IgD-negative memory B cell (primary cell): ENCODE results near the gene COL18A1. TPM values are rescaled to one million over a fixed set of nuclear protein-coding genes. Genes with fewer than 3 reads are reported as not detected.
A peak's percentile ranks its signal among the peaks of the same experiment; 100 is the strongest.

ENCODE experiments used
- H3K27ac Mint-ChIP-seq, 3 donors: one replicate each; pipeline ENCODE4 v1.8.0; 2020 to 2022; ENCODE audit warnings: mild to moderate bottlenecking in 3 of 3, mixed read lengths in 3 of 3, moderate library complexity in 1 of 3
- H3K27me3 Mint-ChIP-seq: one replicate; pipeline ENCODE4 v1.8.0; 2021; ENCODE audit warnings: mixed read lengths
- H3K36me3 Mint-ChIP-seq: one replicate; pipeline ENCODE4 v1.8.0; 2020; ENCODE audit warnings: mild to moderate bottlenecking, mixed read lengths
- H3K4me1 Mint-ChIP-seq, 3 donors: one replicate each; pipeline ENCODE4 v1.8.0; 2020 to 2022; ENCODE audit warnings: mixed read lengths in 3 of 3, mild to moderate bottlenecking in 1 of 3
- H3K4me3 Mint-ChIP-seq, 4 donors: one replicate each; pipeline ENCODE4 v1.8.0; 2020 to 2022; ENCODE audit warnings: mild to moderate bottlenecking in 4 of 4, mixed read lengths in 4 of 4, moderate library complexity in 3 of 4
- H3K9me3 Mint-ChIP-seq, 3 donors: one replicate each; pipeline ENCODE4 v1.8.0; 2020 to 2021; ENCODE audit warnings: mixed read lengths in 3 of 3, mild to moderate bottlenecking in 1 of 3
- polyA plus RNA-seq: library from polyadenylated mRNA; unstranded; fragments of 300-500 nt; fragmentation: Illumina TruSeq; gene quantifications from one replicate; pipeline ENCODE4 v1.2.3, GENCODE V29; 2021

The COL18A1 gene
- polyA plus RNA-seq, 1 donor from 2014 or later: 4.0 TPM

DNA sequence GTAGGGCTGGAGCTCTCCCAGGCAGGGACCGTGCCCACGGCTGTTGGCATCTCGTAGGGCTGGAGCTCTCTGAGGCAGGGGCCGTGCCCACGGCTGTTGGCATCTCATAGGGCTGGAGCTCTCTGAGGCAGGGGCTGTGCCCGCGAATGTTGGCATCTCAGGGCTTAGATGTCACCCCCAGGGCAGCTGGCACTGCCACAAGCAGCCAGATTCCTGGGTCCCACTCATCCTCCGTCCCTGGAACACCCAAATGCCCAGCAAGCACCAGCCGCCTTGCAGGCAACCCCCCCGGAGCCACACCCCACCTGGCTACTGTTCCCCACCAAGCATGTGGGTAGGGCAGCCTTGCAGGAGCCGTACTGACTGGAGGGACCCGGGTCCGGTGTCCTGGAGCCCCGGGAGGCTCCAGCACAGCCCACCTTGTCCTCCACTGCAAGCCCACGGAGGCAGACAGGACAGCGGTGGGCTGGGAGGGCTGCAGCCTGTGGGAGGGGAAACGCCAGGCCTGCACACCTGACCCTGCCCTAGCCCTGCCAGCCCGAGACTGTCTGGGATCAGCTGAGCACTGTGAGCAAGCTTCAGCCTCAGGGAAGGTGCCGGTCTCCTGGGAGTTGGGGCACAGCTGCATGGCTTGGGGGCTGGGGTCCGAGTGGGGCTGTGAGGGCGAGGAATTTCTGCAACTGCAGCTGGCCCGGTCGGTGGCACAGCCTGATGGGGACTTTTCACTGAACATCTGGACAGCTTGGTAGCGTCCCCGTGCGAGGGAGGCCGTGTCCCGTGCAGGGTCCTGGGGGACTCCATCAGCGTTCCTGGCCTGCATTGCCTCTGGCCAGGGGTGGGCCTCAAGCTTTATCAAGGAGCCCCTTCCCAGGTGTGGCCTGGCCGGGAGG, 53.6 kb downstream of the COL18A1 start:
- H3K36me3 Mint-ChIP-seq: peaks cover 2% of the 10 kb centered on the region
- H3K4me3 Mint-ChIP-seq: peak overlapping the region in 1 of 4 donors; percentile 28
- peaks cover 0 to 2% (median 0%) of the 10 kb centered on the region in 3 donors for H3K4me1 Mint-ChIP-seq
- peaks cover 2% of the 10 kb centered on the region for H3K27me3 Mint-ChIP-seq
- peaks cover 6 to 16% (median 15%) of the 10 kb centered on the region in 3 donors for H3K9me3 Mint-ChIP-seq
- no peak overlapping the region for H3K27ac Mint-ChIP-seq

DNA sequence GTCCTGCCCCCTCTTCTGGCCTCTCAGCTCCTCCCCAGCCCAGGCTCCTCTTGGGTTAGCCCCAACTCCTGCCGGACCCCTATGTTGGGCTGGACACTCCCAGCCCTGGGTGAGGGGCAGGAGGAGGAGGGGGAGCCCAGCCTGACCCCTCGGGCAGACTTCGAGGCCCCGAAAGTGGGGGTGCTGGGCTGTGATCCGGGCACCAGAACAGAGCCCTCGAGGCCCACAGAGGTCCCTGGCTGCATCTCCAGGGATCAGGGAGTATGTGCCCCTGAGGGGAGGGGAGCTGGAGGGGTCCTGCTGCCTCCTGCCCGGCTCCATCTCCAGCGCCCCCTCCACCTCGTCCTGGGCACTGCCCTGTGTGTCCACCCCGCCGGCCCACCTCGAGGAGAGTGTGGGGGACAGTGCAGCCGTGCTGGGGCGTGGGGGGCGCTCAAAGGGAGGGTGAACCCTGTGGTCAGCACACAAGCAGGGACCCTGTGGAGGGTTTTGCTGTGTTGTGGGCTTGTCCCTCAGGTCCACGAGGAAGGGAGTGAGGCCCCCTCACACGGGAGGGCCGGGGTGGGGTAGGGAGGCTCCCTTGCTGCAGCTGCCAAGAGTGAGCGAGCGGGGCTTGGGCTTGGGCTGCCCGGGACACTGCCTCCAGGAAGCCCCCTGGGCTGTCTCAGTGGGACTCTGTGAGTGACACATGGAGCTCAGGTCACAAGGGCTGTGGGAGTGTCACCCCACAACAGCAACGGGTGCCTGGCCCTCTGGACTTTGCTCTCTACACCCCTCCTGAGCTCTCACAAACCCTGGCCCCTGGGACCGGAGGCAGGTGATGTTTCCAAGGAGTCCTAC, 54.4 kb downstream of the COL18A1 start:
- H3K27me3 Mint-ChIP-seq: peaks cover 2% of the 10 kb centered on the region
- no peak overlapping the region for H3K4me3 Mint-ChIP-seq
- H3K9me3 Mint-ChIP-seq: peaks cover 6 to 16% (median 15%) of the 10 kb centered on the region in 3 donors
- H3K4me1 Mint-ChIP-seq: peaks cover 0 to 4% (median 0%) of the 10 kb centered on the region in 3 donors
- H3K27ac Mint-ChIP-seq: no peak overlapping the region
- H3K36me3 Mint-ChIP-seq: peaks cover 4% of the 10 kb centered on the region

DNA sequence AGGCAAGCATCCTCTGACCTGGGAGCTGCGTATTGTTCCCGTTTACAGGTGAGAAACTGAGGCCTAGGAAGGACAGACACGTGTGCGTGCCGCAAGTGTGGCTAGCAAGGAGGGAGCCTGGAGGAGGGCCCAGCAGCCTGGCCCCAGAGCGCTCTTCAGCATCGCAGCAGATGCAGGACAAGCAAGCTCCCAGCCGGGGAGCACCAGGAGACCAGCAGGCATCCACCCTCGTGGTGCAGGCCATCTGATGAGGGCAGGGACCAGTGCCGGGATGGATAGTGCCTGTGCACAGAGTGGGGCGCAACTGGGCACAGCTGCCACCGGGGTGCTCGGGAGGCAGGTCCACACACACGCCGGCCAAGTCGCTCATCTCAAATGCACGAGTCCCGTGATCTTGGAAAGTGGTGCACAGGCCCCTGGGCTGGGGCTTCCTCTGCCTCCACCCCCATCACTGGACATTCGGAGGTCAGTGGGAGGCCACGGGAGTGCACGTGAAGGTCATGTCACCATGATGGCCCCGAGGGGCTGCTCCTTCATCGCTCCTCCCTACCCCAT, 55.1 kb downstream of the COL18A1 start:
- Mint-ChIP-seq H3K4me3 (no peak overlapping the region), H3K4me1 (peaks cover 6 to 10% (median 6%) of the 10 kb centered on the region in 3 donors), H3K27ac (no peak overlapping the region), H3K36me3 (peaks cover 4% of the 10 kb centered on the region), H3K9me3 (peaks cover 6 to 16% (median 15%) of the 10 kb centered on the region in 3 donors), H3K27me3 (peaks cover 8% of the 10 kb centered on the region)

DNA sequence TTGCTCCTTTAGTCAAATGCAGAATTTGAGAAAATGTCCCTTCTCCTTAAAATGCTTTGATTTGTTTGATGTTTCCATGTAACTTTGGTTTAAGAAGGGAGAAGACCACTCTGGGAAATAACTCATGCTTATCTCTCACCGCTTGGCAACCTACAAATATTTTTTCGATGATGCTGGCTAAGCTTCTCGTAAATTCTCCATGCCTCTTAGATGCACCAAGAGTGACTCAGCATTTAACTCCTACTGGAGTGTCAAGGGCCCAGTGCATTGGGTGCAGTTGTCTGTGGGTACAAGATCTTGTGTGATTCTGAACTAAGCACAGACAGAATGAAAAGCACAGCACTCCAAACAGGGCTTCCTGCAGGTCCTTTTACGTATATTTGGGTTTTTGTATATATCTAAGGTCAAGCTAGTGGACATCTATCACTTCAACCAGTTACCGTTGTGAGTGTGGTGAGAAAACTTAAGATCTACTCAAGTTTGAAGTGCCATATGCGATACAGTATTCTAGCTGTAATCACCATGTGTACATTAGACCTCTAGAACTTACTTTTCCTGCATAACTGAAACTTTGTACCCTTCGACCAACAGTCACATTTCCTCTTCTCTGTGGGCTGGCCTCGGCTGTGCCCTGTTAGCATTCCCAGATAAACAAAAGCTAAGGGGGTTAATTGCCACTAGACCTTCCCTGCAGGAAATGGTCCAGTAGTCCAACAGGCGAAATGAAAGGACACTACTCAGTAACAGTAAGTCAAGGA, 55.8 kb downstream of the COL18A1 start:
- H3K27ac Mint-ChIP-seq: no peak overlapping the region
- H3K4me3 Mint-ChIP-seq: no peak overlapping the region
- peaks cover 10 to 13% (median 10%) of the 10 kb centered on the region in 3 donors for H3K4me1 Mint-ChIP-seq
- peaks cover 14% of the 10 kb centered on the region for H3K27me3 Mint-ChIP-seq
- peaks cover 6 to 16% (median 15%) of the 10 kb centered on the region in 3 donors for H3K9me3 Mint-ChIP-seq
- H3K36me3 Mint-ChIP-seq: peaks cover 4% of the 10 kb centered on the region

DNA sequence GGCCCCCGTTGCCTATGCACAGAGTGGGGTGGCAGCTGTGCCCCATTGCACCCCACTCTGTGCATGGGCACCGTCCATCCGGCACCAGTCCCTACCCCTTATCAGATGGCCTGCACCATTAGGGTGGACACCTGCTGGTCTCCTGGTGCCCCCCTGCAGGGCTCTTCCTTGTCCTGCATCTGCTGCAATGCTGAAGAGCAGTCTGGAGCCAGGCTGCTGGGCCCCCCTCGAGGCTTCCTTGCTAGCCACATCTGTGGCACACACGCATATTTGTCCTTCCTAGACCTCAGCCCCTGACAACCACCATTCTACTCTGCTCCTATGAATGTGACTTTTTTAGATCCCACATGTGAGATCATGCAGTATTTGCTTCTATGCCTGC, 56.4 kb downstream of the COL18A1 start:
- H3K4me3 Mint-ChIP-seq: peak overlapping the region in 1 of 4 donors; percentile 13
- H3K4me1 Mint-ChIP-seq: peaks cover 10 to 15% (median 10%) of the 10 kb centered on the region in 3 donors
- H3K27me3 Mint-ChIP-seq: peaks cover 19% of the 10 kb centered on the region
- H3K36me3 Mint-ChIP-seq: peaks cover 4% of the 10 kb centered on the region
- peaks cover 6 to 16% (median 15%) of the 10 kb centered on the region in 3 donors for H3K9me3 Mint-ChIP-seq
- H3K27ac Mint-ChIP-seq: no peak overlapping the region

DNA sequence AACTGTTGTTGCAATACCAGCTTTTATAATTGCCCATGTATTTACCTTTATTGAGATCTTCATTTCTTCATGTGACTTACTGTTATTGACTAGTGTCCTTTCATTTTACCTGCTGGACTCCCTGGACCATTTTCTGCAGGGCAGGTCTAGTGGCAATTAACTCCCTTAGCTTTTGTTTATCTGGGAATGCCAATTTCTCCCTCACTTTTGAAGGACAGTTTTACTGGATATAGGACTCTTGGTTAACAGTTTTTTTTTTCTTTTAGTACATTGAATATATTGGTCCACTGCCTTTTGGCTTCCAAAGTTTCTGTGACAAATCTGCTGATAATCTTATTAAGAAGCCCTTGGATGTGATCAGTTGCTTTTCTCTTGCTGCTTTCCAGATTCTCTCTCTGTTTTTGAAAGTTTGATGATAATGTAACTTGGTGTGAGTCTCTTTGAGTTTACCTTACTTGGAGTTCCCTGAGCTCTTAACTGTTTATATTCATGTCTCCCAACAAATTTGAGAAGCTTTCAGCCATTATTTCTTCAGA, 56.9 kb downstream of the COL18A1 start:
- Mint-ChIP-seq H3K4me1 (peaks cover 10 to 15% (median 10%) of the 10 kb centered on the region in 3 donors), H3K9me3 (peaks cover 6 to 16% (median 15%) of the 10 kb centered on the region in 3 donors), H3K4me3 (peak overlapping the region in 2 of 4 donors; percentile 13 to 56), H3K27ac (no peak overlapping the region), H3K36me3 (peaks cover 4% of the 10 kb centered on the region), H3K27me3 (peaks cover 20% of the 10 kb centered on the region)

DNA sequence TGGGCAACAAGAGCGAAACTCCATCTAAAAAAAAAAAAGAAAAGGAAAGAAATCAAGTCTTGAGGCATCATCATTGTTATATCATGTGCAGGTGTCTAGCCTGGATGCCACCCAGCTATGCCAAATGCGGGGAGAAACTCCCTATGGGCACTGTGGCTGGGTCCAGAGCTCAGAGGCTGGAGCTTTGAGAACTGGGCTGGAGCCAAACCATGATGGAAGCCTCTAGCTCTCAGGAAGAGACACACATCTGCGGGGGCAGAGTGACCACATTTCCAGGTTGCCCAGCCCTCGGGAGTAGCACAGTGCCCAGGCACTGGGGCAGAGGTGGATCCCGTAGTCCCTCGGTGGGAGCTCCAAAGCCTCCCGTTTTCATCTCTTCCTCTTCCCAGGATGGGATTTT, 58.9 kb downstream of the COL18A1 start:
- Mint-ChIP-seq H3K4me3 (peak overlapping the region in 2 of 4 donors; percentile 75 to 94), H3K27me3 (peaks cover 21% of the 10 kb centered on the region), H3K36me3 (peaks cover 4% of the 10 kb centered on the region), H3K27ac (peak overlapping the region in 2 of 3 donors; percentile 79 to 96), H3K4me1 (peaks cover 10 to 15% (median 10%) of the 10 kb centered on the region in 3 donors), H3K9me3 (peaks cover 6 to 16% (median 15%) of the 10 kb centered on the region in 3 donors)

DNA sequence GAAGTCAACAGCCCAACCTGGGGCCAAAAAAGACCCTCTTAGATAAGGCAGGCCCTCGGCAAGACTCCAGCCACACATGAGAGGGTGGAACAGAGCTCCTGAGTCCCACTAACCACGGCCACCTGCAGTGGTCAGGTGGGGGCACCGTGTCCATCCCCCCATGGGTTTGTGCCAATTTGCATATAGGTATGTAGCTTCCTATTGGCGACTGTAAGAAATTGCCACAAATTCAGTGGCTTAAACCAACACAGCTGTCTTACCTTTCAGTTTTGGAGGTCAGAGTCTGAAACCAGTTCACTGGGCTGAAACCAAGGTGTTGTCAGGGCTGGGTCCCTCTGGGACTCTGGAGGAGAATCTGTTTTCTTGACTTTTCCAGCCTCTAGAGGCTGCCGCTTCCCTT, 59.3 kb downstream of the COL18A1 start:
- H3K4me3 Mint-ChIP-seq: peak overlapping the region; percentile 75 to 94 (median 85)
- H3K9me3 Mint-ChIP-seq: peaks cover 6 to 16% (median 15%) of the 10 kb centered on the region in 3 donors
- peak overlapping the region; percentile 59 to 96 (median 79) for H3K27ac Mint-ChIP-seq
- H3K4me1 Mint-ChIP-seq: peaks cover 10 to 15% (median 10%) of the 10 kb centered on the region in 3 donors
- peaks cover 21% of the 10 kb centered on the region for H3K27me3 Mint-ChIP-seq
- H3K36me3 Mint-ChIP-seq: peaks cover 4% of the 10 kb centered on the region

DNA sequence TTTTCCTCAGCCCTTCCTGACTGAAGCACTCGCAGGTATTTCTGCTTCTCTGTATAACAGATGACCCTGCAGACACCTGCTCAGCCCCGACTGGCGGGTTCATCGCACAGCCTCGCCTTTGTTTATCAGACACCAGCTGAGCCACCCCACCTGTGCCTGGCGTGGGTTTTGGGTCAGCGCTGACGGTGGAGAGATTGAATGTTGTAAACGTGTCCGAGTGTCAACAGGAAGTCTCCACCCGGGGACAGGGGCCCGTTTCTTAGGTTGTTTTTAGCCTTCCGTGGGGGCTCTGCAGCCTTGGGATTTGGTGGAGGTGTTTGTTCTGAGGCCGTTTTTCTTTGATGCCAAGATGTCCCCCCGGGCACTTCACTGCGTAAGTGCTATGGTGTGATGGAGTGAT, 60.1 kb downstream of the COL18A1 start:
- peaks cover 4% of the 10 kb centered on the region for H3K36me3 Mint-ChIP-seq
- peak overlapping the region; percentile 78 to 94 (median 85) for H3K4me3 Mint-ChIP-seq
- peaks cover 6 to 16% (median 15%) of the 10 kb centered on the region in 3 donors for H3K9me3 Mint-ChIP-seq
- peaks cover 11 to 17% (median 12%) of the 10 kb centered on the region in 3 donors for H3K4me1 Mint-ChIP-seq
- peaks cover 21% of the 10 kb centered on the region for H3K27me3 Mint-ChIP-seq
- H3K27ac Mint-ChIP-seq: peak overlapping the region; percentile 79 to 96 (median 88)

DNA sequence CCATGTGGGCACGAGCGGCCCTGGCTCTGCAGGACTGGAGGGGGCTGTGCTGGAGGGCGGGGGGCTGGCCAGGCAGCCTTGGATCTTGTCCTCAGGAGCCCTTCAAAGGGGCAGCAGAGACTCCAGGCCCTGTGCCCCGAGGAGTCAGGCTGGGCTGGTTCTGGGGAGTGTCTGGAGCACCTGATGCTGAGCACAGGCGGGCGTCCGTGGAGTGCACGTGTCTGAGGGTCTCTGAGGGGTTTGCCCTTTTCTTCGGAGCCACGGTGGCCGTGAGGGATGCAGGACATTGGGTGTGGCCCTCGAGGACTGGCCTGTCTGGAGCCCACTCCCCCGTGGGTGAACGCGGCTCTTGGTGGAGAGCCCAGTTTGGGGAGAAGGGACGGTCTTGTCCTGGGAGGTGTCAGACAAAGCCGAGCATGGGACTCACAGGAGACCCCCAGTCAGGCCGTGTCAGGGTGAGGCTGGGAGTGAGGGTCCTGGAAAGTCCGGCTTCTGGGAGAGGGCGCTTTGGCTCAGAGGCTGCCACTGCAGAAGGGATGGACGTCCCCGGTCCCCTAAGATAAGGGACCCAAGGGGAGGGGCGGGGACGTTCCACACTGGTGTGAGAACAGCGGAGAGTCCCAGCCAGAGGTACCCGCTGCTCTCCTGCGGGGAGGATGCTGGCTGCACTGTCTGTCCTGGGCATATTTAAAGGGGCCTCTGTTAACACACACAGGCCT, 60.8 kb downstream of the COL18A1 start:
- Mint-ChIP-seq H3K4me1 (peaks cover 12 to 18% (median 15%) of the 10 kb centered on the region in 3 donors), H3K4me3 (peak overlapping the region; percentile 78 to 94 (median 85)), H3K36me3 (peaks cover 4% of the 10 kb centered on the region), H3K9me3 (peaks cover 6 to 16% (median 15%) of the 10 kb centered on the region in 3 donors), H3K27ac (peak overlapping the region; percentile 79 to 96 (median 88)), H3K27me3 (peaks cover 21% of the 10 kb centered on the region)

DNA sequence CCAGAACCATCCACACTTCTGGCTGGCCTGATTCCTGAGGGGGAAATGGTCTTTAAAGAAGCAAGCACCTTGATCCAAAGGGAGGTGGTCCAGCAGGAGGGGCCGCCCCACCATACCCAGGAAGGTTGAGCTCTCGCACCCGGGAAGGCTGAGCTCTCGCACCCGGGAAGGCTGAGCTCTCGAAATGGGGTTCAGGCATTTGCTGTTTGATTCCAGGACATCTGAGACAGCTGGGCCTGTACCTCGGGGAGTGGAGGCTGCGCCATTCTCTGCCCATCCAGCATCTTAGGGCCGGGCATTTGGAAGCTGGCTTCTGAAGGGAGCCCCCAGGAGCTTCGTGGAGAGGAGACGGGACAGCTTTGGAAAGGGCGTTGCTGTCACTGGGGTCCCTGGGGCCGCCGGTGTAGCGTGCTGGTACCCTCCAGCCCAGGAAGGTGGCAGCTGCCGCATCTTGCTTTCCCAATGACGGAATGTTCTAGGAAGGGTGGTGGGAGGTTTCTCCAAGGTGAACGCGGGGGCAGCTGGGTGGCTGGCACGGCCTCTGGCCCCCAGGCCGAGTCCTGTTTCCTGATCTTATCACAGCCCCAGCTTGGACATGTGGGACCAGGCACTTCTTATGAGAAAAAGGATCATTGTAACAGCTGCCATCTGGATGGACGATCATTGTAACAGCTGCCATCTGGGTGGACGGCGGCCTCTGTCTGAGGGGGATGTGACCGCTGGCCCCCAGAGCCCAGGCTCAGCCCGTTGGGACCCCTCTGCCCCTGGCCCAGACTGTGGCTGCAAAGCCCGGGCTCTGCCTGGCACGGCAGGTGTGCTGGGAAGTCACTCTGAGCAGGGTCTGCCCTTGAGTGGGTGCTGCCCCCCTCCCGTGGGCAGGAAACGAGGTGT, 61.6 kb downstream of the COL18A1 start:
- H3K4me1 Mint-ChIP-seq: peaks cover 14 to 17% (median 15%) of the 10 kb centered on the region in 3 donors
- peaks cover 4% of the 10 kb centered on the region for H3K36me3 Mint-ChIP-seq
- H3K4me3 Mint-ChIP-seq: peak overlapping the region in 3 of 4 donors; percentile 57 to 94 (median 76)
- peak overlapping the region in 1 of 3 donors; percentile 32 for H3K27ac Mint-ChIP-seq
- H3K27me3 Mint-ChIP-seq: peaks cover 21% of the 10 kb centered on the region
- H3K9me3 Mint-ChIP-seq: peaks cover 4 to 13% (median 9%) of the 10 kb centered on the region in 3 donors

DNA sequence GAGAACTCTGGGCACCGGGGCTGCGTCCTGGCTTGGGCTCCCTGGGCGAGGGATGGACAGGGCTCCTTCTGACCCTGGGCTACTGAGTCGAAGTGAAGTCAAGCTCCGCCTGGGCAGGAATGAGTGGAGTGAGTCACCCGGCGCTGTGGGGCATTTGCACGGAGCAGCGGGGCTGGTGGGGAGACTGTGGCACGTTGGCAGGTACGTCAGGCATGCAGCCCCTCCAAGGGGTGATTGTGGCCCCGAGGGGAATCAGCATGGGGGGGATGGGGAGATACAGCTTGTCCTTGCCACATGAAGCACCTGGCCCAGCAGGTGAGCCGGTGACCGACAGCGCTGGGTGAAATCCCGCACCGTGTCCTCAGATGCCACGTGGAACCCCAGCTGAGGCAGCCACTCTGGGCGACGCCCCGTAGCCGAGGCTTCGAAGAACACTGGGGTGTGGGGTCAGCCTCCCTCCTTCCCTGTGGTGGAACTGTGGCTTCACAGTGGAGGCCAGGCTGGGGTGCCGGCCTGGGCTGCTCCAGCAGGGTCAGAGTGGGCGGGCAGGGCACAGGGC, 62.3 kb downstream of the COL18A1 start:
- H3K36me3 Mint-ChIP-seq: peaks cover 2% of the 10 kb centered on the region
- H3K4me1 Mint-ChIP-seq: peaks cover 14 to 17% (median 15%) of the 10 kb centered on the region in 3 donors
- H3K9me3 Mint-ChIP-seq: peaks cover 2 to 6% (median 4%) of the 10 kb centered on the region in 3 donors
- peak overlapping the region in 3 of 4 donors; percentile 34 to 76 (median 76) for H3K4me3 Mint-ChIP-seq
- peaks cover 21% of the 10 kb centered on the region for H3K27me3 Mint-ChIP-seq
- H3K27ac Mint-ChIP-seq: peak overlapping the region in 1 of 3 donors; percentile 32
